Kidney capillary endothelial cell (primary cell): ENCODE results near the gene CTNNA3.
"Not testable (repeated sequence)": the region's sequence is repeated elsewhere in the genome, so short reads cannot be mapped to it uniquely, and the experiment has no call there.

Experiments
- DNase-seq: peaks from one replicate; pipeline ENCODE4 v3.0.0-alpha.2; 2018; ENCODE audit warnings: low spot score

Gene CTNNA3

DNA sequence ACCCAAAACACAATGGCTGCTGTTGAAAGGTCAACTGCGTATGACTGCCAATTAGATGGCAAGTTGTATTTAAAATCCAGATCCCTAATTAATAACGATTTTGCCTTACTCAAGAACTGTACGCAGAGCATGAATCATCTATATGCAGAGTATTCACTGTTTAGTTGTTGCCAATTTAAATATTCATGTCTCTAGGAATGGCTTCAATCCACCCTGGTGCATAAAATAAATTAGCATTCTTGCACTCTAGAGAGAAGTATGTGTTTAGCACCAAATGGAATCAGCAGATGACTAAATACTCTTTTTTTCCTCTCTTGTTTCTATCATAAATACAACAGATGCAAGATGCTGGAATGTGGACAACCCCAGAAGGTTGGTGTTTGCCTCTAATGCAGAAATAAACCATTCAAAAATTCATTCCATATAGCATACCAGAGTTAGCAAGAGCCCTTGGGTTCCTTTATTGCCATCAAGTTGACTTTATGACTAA is 449.9 kb downstream of the CTNNA3 start:
- DNase-seq, result no peak

GRCh38 chr10:67242528-67242927 is 453.5 kb downstream of the CTNNA3 start:
- no peak for DNase-seq

- DNase-seq, result no peak
Measured at GRCh38 chr10:67241451-67241850, 454.5 kb downstream of the CTNNA3 start.

GRCh38 chr10:67239864-67240497 is 456.0 kb downstream of the CTNNA3 start:
- DNase-seq, result no peak

GRCh38 chr10:67230680-67231500 is 465.1 kb downstream of the CTNNA3 start:
- DNase-seq, result not testable (repeated sequence)

DNA sequence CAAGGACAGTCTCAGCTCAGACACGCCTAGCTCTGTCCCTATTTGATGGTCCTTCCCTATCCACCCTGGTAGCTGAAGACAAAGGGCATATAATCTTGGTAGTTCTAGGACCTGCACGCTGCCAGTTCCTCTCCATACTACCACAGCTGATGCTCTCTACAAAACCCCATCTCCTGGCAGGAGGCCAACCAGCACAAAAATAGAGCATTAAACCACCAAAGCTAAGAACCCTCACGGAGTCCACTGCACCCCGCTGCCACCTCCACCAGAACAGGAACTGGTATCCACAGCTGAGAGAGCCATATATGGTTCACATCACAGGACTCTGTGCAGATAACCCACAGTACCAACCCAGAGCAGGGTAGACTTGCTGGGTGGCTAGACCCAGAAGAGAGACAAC is 470.8 kb downstream of the CTNNA3 start:
- DNase-seq, result no peak

DNA sequence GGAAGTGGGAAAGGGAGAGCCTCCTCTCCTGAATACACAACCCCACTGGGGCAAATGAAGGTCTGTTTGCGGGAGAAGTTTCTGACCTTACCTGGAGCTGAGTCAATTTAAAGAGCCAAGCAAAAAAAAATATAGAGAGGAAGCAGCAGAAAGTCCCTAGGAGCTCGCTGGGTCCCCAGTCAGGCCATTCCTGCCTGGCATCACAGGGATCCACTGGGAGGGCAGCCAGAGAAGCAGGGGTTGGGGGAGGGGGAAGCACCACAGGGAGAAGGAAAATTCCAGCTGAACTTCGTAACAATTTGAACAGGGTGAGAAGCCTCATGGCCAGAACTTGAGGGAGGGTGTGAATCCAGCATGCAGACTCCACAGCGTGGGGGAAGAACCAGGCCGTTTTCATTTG is 471.4 kb downstream of the CTNNA3 start:
- no peak for DNase-seq

DNA sequence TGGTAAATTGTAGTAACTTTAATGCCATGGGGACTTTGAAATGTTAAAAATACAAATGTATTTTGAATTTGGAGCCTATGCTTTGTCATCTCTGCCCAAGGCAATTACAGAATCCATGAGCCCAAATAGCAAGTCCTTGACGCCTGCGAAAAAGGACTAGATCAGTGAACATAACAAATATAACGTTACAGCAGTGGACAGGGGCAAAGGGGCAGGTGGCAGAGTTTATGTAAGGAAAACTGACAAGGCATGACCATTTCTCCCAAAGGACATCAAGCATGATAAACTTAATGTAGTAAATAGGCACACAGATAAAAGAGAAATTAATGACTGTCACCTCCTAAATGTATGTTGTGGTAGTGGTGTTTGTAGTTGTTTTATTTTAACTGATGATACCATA is 473.1 kb downstream of the CTNNA3 start:
- no peak for DNase-seq

GRCh38 chr10:67221939-67222494 is 474.0 kb downstream of the CTNNA3 start:
- no peak for DNase-seq

GRCh38 chr10:67211680-67212079 is 484.3 kb downstream of the CTNNA3 start:
- DNase-seq, result no peak

DNA sequence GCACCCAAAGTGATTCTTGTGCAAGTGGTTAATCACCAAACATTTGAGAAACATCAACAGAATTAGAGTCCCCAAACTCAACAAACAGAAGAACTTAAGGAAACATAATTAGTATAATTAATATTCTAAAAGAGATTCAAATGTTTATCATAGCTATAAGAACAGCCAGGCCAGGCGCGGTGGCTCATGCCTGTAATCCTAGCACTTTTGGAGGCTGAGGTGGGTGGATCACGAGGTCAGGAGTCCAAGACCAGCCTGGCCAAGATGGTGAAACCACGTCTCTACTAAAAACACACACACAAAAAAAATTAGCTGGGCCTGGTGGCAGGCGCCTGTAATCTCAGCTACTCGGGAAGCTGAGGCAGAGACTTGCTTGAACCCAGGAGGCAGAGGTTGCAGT is 488.1 kb downstream of the CTNNA3 start:
- DNase-seq, result not testable (repeated sequence)

DNA sequence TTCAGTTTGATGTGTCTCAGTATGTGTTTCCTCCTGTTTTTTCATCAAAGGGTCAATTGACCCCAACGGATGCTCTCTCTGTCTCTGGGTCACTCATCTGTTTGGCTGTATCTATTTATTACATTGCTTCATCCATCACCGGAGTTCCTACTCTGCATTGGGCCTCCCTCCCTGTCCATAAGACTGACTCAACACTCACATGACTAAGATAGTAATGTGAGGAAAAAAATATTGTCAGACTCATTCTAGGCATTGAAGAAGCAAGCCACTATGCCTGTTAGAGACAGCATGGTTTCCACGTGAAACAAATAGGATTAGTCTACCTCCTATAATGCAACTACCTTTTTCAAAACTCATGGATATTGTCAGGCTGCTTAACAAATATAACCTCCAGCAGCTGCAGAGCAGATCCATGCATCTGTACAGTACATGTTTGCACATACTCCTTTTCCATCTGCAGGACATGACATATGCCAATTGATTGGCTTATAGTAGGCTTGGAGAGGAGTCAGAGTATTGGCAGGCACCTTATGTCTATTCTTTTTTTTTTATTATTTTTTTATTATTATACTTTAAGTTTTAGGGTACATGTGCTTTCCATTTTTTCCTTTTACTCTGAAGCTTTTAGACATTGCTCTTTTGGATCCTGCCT is 495.0 kb downstream of the CTNNA3 start:
- DNase-seq, result no peak

DNA sequence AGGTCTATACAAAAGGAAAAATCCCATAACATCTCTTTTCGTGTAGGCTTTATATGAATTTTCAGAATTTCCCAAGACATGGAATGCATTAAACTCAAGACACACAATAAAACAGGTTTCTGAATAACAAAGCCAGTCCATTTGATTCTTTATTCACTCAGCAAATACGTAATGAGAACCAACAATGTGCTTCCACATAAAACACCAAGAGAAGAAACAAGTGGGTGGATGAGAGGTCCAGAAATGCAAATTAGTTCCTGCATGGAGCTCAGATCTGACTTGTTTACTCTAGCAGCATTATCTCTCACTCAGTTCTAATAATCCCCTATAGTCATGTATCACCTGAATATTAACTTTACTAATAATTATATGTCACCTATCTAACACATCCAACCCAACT is 520.6 kb downstream of the CTNNA3 start:
- DNase-seq, result no peak

DNA sequence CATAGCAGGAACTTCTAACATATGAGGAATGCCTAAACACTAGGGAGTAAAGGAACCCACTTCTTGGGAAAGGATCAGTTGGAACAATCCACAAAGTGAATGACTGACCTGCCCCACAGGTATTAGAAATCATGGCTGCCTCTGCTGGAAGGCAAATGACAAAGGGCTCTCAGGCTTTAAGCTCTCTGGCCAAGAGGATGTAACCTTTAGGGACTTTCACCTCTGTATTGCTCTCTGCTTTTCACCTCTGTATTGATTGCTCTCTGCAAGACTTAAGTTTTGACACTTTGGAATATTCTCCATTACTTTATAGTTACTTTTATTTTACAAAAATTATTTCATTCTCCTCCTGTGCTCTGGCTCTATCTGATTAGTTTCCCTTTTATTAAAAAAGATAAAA is 522.2 kb downstream of the CTNNA3 start:
- DNase-seq, result no peak

- DNase-seq, result no peak
Measured at GRCh38 chr10:67171970-67172369, 524.0 kb downstream of the CTNNA3 start.

DNA sequence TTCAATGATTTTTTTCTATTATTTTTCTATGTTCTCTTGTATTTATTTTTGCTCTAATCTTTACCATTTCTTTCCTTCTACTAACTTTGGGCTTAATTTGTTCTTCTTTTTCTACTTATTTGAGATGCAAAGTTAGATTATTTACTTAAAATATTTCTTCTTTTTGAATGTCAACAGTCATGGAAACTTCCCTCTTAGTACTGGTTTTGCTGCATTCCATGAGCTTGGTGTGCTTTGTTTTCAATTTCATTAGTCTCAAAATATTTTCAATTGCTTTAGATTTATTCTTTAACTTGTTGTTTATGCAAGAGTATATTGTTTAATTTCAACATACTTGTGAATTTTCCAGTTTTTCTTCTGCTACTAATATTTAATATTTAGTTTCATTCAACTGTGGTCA is 539.8 kb downstream of the CTNNA3 start:
- no peak for DNase-seq

- no peak for DNase-seq
Measured at GRCh38 chr10:67151471-67151870, 544.5 kb downstream of the CTNNA3 start.

- no peak for DNase-seq
Measured at GRCh38 chr10:67144530-67144929, 551.5 kb downstream of the CTNNA3 start.

GRCh38 chr10:67141300-67141699 is 554.7 kb downstream of the CTNNA3 start:
- DNase-seq, result no peak

- DNase-seq, result no peak
Measured at GRCh38 chr10:67140641-67141040, 555.4 kb downstream of the CTNNA3 start.

DNA sequence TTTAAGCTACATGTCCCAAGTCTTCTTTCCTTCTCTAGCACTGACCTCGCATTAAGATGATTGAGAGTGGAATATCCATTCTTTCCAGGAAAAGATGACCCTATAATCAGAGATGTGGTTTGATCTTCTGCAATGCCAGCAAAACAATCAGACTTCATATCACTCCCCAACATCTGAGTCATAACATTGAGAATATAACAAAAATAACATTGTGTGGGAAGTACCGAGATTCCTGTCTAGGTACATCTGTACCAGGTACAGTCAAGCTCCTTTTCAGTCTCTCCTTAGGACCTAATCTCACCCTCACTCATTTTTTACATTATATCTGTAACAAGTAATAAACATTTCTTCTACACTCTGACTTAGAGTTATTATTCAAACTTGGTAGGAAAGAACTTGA is 568.6 kb downstream of the CTNNA3 start:
- DNase-seq, result no peak

DNA sequence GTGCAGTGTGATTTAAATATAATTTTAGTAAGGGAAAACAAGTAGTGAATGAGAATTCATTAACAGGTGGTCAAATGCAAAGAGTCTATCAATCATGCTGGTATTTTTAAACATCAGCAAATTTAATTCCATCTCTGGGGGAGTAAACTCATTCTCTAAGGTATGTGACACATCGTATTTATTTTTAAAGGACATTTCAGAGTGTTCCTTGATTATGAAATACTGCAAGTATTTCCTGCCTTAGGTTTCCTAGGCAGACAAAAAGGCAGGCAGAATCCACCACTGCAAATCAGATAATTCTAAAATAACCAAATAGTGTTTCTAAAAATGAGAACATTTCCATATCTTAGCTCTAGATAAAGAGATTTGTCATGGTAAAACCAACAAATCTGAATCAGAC is 576.3 kb downstream of the CTNNA3 start:
- no peak for DNase-seq

GRCh38 chr10:67115972-67116371 is 580.0 kb downstream of the CTNNA3 start:
- no peak for DNase-seq
